GM12878 (cell line): Measurements from ENCODE around the gene DAB2IP. TPM values are rescaled to one million over a fixed set of nuclear protein-coding genes. Genes with fewer than 3 reads are reported as not detected.

Source experiments
- ATAC-seq: fragments of 200-7000 bp; cut with Tn5 transposase; 3 replicates; pipeline ENCODE4 v1.9.1; 2020; ENCODE audit warnings: mild to moderate bottlenecking, moderate library complexity
- BruUV-seq: library from RNA; stranded (reverse); fragments of 400-500 nt; replicated peaks from 2 replicates; lab custom pipeline; 2021; lab: Mats Ljungman, UMichigan
- CTCF ChIA-PET: fragments of 300-600 bp; sonication (Branson Sonifier 250); formaldehyde crosslinking; extraction: SDS; loops from one replicate; lab custom pipeline; 2021; ENCODE audit warnings: inconsistent platforms; lab: Yijun Ruan, JAX
- POLR2A ChIA-PET: fragments of 350-600 bp; formaldehyde crosslinking; extraction: SDS; loops from one replicate; lab custom pipeline; 2021; ENCODE audit warnings: inconsistent platforms; lab: Charles Lee
- RAD21 ChIA-PET: fragments of 300-600 bp; sonication (Branson Sonifier 250); formaldehyde crosslinking; loops from one replicate; lab custom pipeline; 2023; ENCODE audit warnings: antibody characterized with exemption; ENCODE audit not compliant: unreplicated experiment; lab: Charles Lee
- SMC1A ChIA-PET: fragments of 300-600 bp; sonication (Branson Sonifier 250); formaldehyde crosslinking; loops from one replicate; lab custom pipeline; 2023; ENCODE audit not compliant: unreplicated experiment, uncharacterized antibody; lab: Charles Lee
- DNase-seq: peaks from one replicate; pipeline ENCODE4 v3.0.0-alpha.2; 2011; ENCODE audit warnings: low read depth, low spot score
- FAIRE-seq: peaks from 3 replicates; lab custom pipeline; 2011; peaks lifted over from hg19 to GRCh38; lab: Jason Lieb, UNC
- H2AFZ ChIP-seq: 2 replicates; pipeline ENCODE4 v1.6.0; 2011; ENCODE audit warnings: low read depth, low read length, control low read depth; ENCODE audit not compliant: control insufficient read depth
- H3K27ac ChIP-seq: 2 replicates; pipeline ENCODE4 v1.5.1; 2011; ENCODE audit warnings: control low read depth; ENCODE audit not compliant: control insufficient read depth, insufficient read depth
- H3K27me3 ChIP-seq, 2 experiments: replicated peaks in 1 of 2; 2 replicates each; pipeline versions ENCODE4 v1.6.0 to v1.6.1; 2011; ENCODE audit warnings: low read length in 1 of 2; ENCODE audit not compliant: control insufficient read depth in 2 of 2, insufficient read depth in 2 of 2
- H3K36me3 ChIP-seq, 2 experiments: 2 replicates each; pipeline ENCODE4 v1.5.1; 2011; ENCODE audit warnings: low read length in 1 of 2; ENCODE audit not compliant: control insufficient read depth in 2 of 2, insufficient read depth in 2 of 2
- H3K4me1 ChIP-seq: 2 replicates; pipeline ENCODE4 v1.6.1; 2011; ENCODE audit warnings: mild to moderate bottlenecking, low read length, moderate library complexity, mixed read lengths; ENCODE audit not compliant: control insufficient read depth, insufficient read depth
- H3K4me2 ChIP-seq: 2 replicates; pipeline ENCODE4 v1.6.0; 2011; ENCODE audit warnings: control low read depth; ENCODE audit not compliant: control insufficient read depth, insufficient read depth
- H3K4me3 ChIP-seq: fragments of 200-600 bp; sonication (generic); 2 replicates; pipeline ENCODE4 v1.5.1; 2016
- H3K79me2 ChIP-seq: 2 replicates; pipeline ENCODE4 v1.6.0; 2011; ENCODE audit warnings: low read length; ENCODE audit not compliant: control insufficient read depth, insufficient read depth
- H3K9ac ChIP-seq: 2 replicates; pipeline ENCODE4 v1.8.0; 2011; ENCODE audit warnings: low read length, control low read depth, mixed read lengths; ENCODE audit not compliant: control insufficient read depth, insufficient read depth
- H3K9me3 ChIP-seq: replicated peaks from 3 replicates; pipeline ENCODE4 v1.5.1; 2011; ENCODE audit warnings: mild to moderate bottlenecking, low read length; ENCODE audit not compliant: control insufficient read depth, insufficient read depth
- H4K20me1 ChIP-seq: 2 replicates; pipeline ENCODE4 v1.6.0; 2011; ENCODE audit not compliant: control insufficient read depth, insufficient read depth
- CBX5 ChIP-seq: sonication (generic); IDR thresholded peaks from 2 replicates; pipeline ENCODE4 v1.6.1; 2016; ENCODE audit warnings: low read depth, moderate library complexity, mild to moderate bottlenecking, inconsistent platforms
- CHD4 ChIP-seq: fragments of 200-600 bp; sonication (generic); IDR thresholded peaks from 2 replicates; pipeline ENCODE4 v1.6.1; 2016; ENCODE audit warnings: mild to moderate bottlenecking
- EGR1 ChIP-seq, 2 experiments: IDR thresholded peaks; 1 replicate in 1 of 2; 2 replicates in 1 of 2; pipeline ENCODE4 v1.6.1; 2011 to 2012; ENCODE audit warnings: low read depth in 2 of 2, low read length in 2 of 2, borderline replicate concordance in 1 of 2, mild to moderate bottlenecking in 1 of 2, moderate library complexity in 1 of 2
- ETV6 ChIP-seq, 2 experiments: fragments of 450-650 bp in 1 of 2; IDR thresholded peaks in 1 of 2; conservative IDR thresholded peaks in 1 of 2; 2 replicates each; pipeline ENCODE4 v1.6.1; 2014; ENCODE audit warnings: antibody characterized with exemption in 1 of 2, borderline replicate concordance in 1 of 2, low read depth in 1 of 2, mild to moderate bottlenecking in 1 of 2, moderate library complexity in 1 of 2
- GABPA ChIP-seq: IDR thresholded peaks from 2 replicates; pipeline ENCODE4 v1.6.1; 2014; ENCODE audit warnings: antibody characterized with exemption, low read depth, mild to moderate bottlenecking, inconsistent platforms
- NFXL1 ChIP-seq: fragments of 450-650 bp; IDR thresholded peaks from 2 replicates; pipeline ENCODE4 v1.6.1; 2017; ENCODE audit warnings: antibody characterized with exemption, mild to moderate bottlenecking, borderline replicate concordance
- TCF7 ChIP-seq: IDR thresholded peaks from 2 replicates; pipeline ENCODE4 v1.6.1; 2014; ENCODE audit warnings: antibody characterized with exemption, borderline replicate concordance
- ZNF622 ChIP-seq: fragments of 450-650 bp; IDR thresholded peaks from 2 replicates; pipeline ENCODE4 v1.6.1; 2017; ENCODE audit warnings: mild to moderate bottlenecking, inconsistent platforms
- WGBS: methylation state at CpG from one replicate; pipeline ENCODE4 v1.1.6; 2016; ENCODE audit warnings: low lambda C conversion rate; ENCODE audit not compliant: insufficient replicate concordance, insufficient coverage; ENCODE audit errors: missing lambda C conversion rate; 5-methylcytosine and 5-hydroxymethylcytosine counted together
- in situ Hi-C: fragments of 300-500 bp; cut with MboI; formaldehyde crosslinking; loops from 9 replicates; pipeline ENCODE4 v1.14.3; 2018; ENCODE audit warnings: mixed read lengths
- intact Hi-C: fragments of 100-400 bp; cut with micrococcal nuclease; formaldehyde crosslinking; loops from one replicate; pipeline ENCODE4 v1.14.2; 2022; ENCODE audit not compliant: unreplicated experiment
- polyA plus RNA-seq, 11 experiments: library from polyadenylated mRNA; depleted of rRNA in 4 of 11; unstranded in 6 of 11; stranded (reverse) in 5 of 11; fragments of >200 nt; fragmentation: Nextera tagmentation in 4 of 11; fragmentation: Illumina TruSeq in 1 of 11; extraction: Ambion mirVana in 4 of 11; extraction: Trizol in 1 of 11; gene quantifications; 1 replicate in 1 of 11; 2 replicates in 10 of 11; pipeline versions ENCODE4 v1.2.1 to v1.2.3, GENCODE V29; 2011 to 2016; ENCODE audit warnings: inconsistent platforms in 2 of 11, missing spikeins in 2 of 11, low read depth in 1 of 11
- total RNA-seq, 4 experiments: library from RNA; depleted of rRNA in 3 of 4; stranded (reverse); fragments of >200 nt in 3 of 4; fragmentation: Illumina TruSeq in 1 of 4; extraction: Trizol in 1 of 4; gene quantifications; 2 replicates each; pipeline versions ENCODE4 v1.2.1 to v1.2.3, GENCODE V29; 2013 to 2021
- TF ChIP-seq, protein P1 (sequence below): fragments of 450-650 bp; formaldehyde crosslinking; IDR thresholded peaks from 2 replicates; pipeline ENCODE4 v1.4.0; 2020; ENCODE audit warnings: mild to moderate bottlenecking, moderate library complexity
- TF ChIP-seq, protein P2 (sequence below): fragments of 450-650 bp; IDR thresholded peaks from 2 replicates; pipeline ENCODE4 v1.6.1; 2017; ENCODE audit warnings: borderline replicate concordance
- TF ChIP-seq, protein P3 (sequence below): fragments of 450-650 bp; IDR thresholded peaks from 2 replicates; pipeline ENCODE4 v1.6.1; 2017; ENCODE audit warnings: mild to moderate bottlenecking, low read depth, inconsistent platforms; ENCODE audit not compliant: poor library complexity, severe bottlenecking
- TF ChIP-seq, protein P4 (sequence below): IDR thresholded peaks from 2 replicates; pipeline ENCODE4 v1.6.1; 2012; ENCODE audit warnings: low read depth, low read length, improper control_type of control experiment
- TF ChIP-seq, protein P5 (sequence below): fragments of 450-650 bp; IDR thresholded peaks from 2 replicates; pipeline ENCODE4 v1.6.1; 2016; ENCODE audit warnings: mild to moderate bottlenecking

Gene DAB2IP
- total and polyA plus RNA-seq, 10 of the 15 experiments (the other 5 are each of a cell fraction or from before 2014, with no cell fraction given) = 0.03 to 0.38 (median 0.14) TPM; not detected in 6

DNA sequence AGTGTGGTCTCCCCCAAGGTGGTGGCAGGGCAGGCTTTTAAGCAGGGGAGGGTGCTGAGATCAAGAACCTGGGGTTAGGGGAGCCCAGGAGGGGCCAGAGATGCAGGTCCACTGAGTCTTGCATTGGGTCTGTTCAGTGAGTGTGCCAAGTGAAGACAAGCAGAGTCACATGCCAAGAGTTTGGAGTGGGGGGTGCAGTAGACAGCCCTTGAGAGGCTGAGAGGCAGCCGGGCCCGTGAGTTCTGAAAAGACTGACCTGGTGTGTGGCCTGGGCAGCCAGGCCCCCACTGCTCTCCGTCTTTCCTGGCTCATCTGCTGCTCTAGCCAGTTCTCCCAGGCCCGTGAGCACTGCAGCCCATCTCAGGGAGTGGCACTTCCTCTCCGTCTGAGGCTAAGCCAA lies 120.0 kb downstream of the DAB2IP start:
- ChIA-PET POLR2A (no interaction called here), SMC1A (no interaction called here), RAD21 (no interaction called here), CTCF (no interaction called here)
- Histone ChIP-seq H3K79me2 (no peaks in the 10 kb centered on the region), H3K36me3 (no peaks in the 10 kb centered on the region), H3K4me3 (no peak overlapping the region), H3K27ac (no peak overlapping the region), H3K9ac (no peak overlapping the region), H3K9me3 (no peaks in the 10 kb centered on the region), H3K27me3 (peaks cover 0 to 2% of the 10 kb centered on the region in 2 experiments; a peak in 1 of 4 replicates), H3K4me2 (no peak overlapping the region), H4K20me1 (no peaks in the 10 kb centered on the region), H2AFZ (no peak overlapping the region), H3K4me1 (no peaks in the 10 kb centered on the region)
- in situ Hi-C loops = no loop called here
- FAIRE-seq (no peak), ATAC-seq (no peak), DNase-seq (no peak)
- WGBS = 56% methylated on average over 5 of the region's 5 CpGs
- intact Hi-C loops = no loop called here
- BruUV-seq = no TSS peak
- TF ChIP-seq, protein P1, sequence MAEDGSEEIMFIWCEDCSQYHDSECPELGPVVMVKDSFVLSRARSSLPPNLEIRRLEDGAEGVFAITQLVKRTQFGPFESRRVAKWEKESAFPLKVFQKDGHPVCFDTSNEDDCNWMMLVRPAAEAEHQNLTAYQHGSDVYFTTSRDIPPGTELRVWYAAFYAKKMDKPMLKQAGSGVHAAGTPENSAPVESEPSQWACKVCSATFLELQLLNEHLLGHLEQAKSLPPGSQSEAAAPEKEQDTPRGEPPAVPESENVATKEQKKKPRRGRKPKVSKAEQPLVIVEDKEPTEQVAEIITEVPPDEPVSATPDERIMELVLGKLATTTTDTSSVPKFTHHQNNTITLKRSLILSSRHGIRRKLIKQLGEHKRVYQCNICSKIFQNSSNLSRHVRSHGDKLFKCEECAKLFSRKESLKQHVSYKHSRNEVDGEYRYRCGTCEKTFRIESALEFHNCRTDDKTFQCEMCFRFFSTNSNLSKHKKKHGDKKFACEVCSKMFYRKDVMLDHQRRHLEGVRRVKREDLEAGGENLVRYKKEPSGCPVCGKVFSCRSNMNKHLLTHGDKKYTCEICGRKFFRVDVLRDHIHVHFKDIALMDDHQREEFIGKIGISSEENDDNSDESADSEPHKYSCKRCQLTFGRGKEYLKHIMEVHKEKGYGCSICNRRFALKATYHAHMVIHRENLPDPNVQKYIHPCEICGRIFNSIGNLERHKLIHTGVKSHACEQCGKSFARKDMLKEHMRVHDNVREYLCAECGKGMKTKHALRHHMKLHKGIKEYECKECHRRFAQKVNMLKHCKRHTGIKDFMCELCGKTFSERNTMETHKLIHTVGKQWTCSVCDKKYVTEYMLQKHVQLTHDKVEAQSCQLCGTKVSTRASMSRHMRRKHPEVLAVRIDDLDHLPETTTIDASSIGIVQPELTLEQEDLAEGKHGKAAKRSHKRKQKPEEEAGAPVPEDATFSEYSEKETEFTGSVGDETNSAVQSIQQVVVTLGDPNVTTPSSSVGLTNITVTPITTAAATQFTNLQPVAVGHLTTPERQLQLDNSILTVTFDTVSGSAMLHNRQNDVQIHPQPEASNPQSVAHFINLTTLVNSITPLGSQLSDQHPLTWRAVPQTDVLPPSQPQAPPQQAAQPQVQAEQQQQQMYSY (CRISPR knock-in tag) = no peak
- TF ChIP-seq TCF7 (no peak), CHD4 (no peak), NFXL1 (no peak), ZNF622 (no peak), ETV6 (conservative IDR thresholded peaks at IDR 0.05 in 1 of 2, IDR thresholded peaks at IDR 0.05 in 1 of 2; ENCODE audit: borderline replicate concordance in 1 of 2, low read depth in 1 of 2) (no peak), GABPA (no peak), EGR1 (IDR thresholded peaks at IDR 0.05; ENCODE audit: borderline replicate concordance in 1 of 2, low read depth in 2 of 2, low read length in 2 of 2) (no peak), CBX5 (no peak)
- TF ChIP-seq, protein P2, sequence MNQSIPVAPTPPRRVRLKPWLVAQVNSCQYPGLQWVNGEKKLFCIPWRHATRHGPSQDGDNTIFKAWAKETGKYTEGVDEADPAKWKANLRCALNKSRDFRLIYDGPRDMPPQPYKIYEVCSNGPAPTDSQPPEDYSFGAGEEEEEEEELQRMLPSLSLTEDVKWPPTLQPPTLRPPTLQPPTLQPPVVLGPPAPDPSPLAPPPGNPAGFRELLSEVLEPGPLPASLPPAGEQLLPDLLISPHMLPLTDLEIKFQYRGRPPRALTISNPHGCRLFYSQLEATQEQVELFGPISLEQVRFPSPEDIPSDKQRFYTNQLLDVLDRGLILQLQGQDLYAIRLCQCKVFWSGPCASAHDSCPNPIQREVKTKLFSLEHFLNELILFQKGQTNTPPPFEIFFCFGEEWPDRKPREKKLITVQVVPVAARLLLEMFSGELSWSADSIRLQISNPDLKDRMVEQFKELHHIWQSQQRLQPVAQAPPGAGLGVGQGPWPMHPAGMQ = no peak
- TF ChIP-seq, protein P3, sequence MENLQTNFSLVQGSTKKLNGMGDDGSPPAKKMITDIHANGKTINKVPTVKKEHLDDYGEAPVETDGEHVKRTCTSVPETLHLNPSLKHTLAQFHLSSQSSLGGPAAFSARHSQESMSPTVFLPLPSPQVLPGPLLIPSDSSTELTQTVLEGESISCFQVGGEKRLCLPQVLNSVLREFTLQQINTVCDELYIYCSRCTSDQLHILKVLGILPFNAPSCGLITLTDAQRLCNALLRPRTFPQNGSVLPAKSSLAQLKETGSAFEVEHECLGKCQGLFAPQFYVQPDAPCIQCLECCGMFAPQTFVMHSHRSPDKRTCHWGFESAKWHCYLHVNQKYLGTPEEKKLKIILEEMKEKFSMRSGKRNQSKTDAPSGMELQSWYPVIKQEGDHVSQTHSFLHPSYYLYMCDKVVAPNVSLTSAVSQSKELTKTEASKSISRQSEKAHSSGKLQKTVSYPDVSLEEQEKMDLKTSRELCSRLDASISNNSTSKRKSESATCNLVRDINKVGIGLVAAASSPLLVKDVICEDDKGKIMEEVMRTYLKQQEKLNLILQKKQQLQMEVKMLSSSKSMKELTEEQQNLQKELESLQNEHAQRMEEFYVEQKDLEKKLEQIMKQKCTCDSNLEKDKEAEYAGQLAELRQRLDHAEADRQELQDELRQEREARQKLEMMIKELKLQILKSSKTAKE = no peak
- TF ChIP-seq, protein P4, sequence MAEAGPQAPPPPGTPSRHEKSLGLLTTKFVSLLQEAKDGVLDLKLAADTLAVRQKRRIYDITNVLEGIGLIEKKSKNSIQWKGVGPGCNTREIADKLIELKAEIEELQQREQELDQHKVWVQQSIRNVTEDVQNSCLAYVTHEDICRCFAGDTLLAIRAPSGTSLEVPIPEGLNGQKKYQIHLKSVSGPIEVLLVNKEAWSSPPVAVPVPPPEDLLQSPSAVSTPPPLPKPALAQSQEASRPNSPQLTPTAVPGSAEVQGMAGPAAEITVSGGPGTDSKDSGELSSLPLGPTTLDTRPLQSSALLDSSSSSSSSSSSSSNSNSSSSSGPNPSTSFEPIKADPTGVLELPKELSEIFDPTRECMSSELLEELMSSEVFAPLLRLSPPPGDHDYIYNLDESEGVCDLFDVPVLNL = no peak
- TF ChIP-seq, protein P5, sequence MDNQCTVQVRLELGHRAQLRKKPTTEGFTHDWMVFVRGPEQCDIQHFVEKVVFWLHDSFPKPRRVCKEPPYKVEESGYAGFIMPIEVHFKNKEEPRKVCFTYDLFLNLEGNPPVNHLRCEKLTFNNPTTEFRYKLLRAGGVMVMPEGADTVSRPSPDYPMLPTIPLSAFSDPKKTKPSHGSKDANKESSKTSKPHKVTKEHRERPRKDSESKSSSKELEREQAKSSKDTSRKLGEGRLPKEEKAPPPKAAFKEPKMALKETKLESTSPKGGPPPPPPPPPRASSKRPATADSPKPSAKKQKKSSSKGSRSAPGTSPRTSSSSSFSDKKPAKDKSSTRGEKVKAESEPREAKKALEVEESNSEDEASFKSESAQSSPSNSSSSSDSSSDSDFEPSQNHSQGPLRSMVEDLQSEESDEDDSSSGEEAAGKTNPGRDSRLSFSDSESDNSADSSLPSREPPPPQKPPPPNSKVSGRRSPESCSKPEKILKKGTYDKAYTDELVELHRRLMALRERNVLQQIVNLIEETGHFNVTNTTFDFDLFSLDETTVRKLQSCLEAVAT = no peak
